Suprapubic skin (tissue), 4 donors: ENCODE measurements around the gene NEGR1. TPM values are rescaled to one million over a fixed set of nuclear protein-coding genes. Genes with fewer than 3 reads are reported as not detected.

ENCODE experiments used
- DNase-seq, 2 donors: peaks; one replicate each; pipeline ENCODE4 v3.0.0-alpha.2; 2019; ENCODE audit warnings: low spot score in 2 of 2
- H3K27ac ChIP-seq: fragments of 200-600 bp; sonication (generic); one replicate; pipeline ENCODE4 v1.5.1; 2019
- H3K27me3 ChIP-seq: fragments of 200-600 bp; sonication (generic); one replicate; pipeline ENCODE4 v1.5.1; 2019
- H3K36me3 ChIP-seq: fragments of 200-600 bp; sonication (generic); one replicate; pipeline ENCODE4 v1.5.1; 2019
- H3K4me1 ChIP-seq: fragments of 200-600 bp; sonication (generic); one replicate; pipeline ENCODE4 v1.5.1; 2019
- H3K4me3 ChIP-seq: fragments of 200-600 bp; sonication (generic); one replicate; pipeline ENCODE4 v1.5.1; 2019; ENCODE audit warnings: mild to moderate bottlenecking
- H3K9me3 ChIP-seq: fragments of 200-600 bp; sonication (generic); one replicate; pipeline ENCODE4 v1.5.1; 2019
- CTCF ChIP-seq, 2 donors: fragments of 200-600 bp in 1 of 2; fragments of 450-650 bp in 1 of 2; sonication (generic) in 1 of 2; IDR thresholded peaks; one replicate each; pipeline ENCODE4 v1.5.1; 2016 to 2019; ENCODE audit warnings: antibody characterized with exemption in 2 of 2, mild to moderate bottlenecking in 1 of 2, moderate library complexity in 1 of 2
- EP300 ChIP-seq: sonication (generic); formaldehyde crosslinking; IDR thresholded peaks from one replicate; pipeline ENCODE4 v1.6.1; 2017; ENCODE audit warnings: antibody characterized with exemption
- POLR2A ChIP-seq, 2 donors: fragments of 450-650 bp; IDR thresholded peaks; one replicate each; pipeline ENCODE4 v1.6.1; 2017; ENCODE audit warnings: antibody characterized with exemption in 2 of 2, mild to moderate bottlenecking in 2 of 2, moderate library complexity in 2 of 2
- POLR2AphosphoS5 ChIP-seq, 3 donors: sonication (generic); formaldehyde crosslinking; IDR thresholded peaks; one replicate each; pipeline ENCODE4 v1.6.1; 2017; ENCODE audit warnings: antibody characterized with exemption in 3 of 3
- WGBS: methylation state at CpG from one replicate; pipeline ENCODE4 v1.1.5; 2018; 5-methylcytosine and 5-hydroxymethylcytosine counted together
- total RNA-seq, 4 donors: library from RNA; depleted of rRNA; stranded (reverse); fragments of >200 nt; gene quantifications; one replicate each; pipeline ENCODE4 v1.1.0, GENCODE V29; 2016

Gene NEGR1
- total RNA-seq, 4 donors from 2014 or later: 3.0 to 9.9 (median 3.8) TPM

- DNase-seq: no peak
- Histone ChIP-seq H3K4me1 (no peaks in the 10 kb centered on the region), H3K4me3 (no peak overlapping the region), H3K36me3 (no peaks in the 10 kb centered on the region), H3K27me3 (no peaks in the 10 kb centered on the region), H3K9me3 (no peaks in the 10 kb centered on the region), H3K27ac (no peak overlapping the region)
- 86% methylated on average over 7 of the region's 7 CpGs for WGBS
- no peak for TF ChIP-seq CTCF (IDR thresholded peaks at IDR 0.05)
- TF ChIP-seq POLR2A (IDR thresholded peaks at IDR 0.05): no peak
- TF ChIP-seq EP300: no peak
- TF ChIP-seq POLR2AphosphoS5 (IDR thresholded peaks at IDR 0.05): no peak
These were observed 47.3 kb downstream of the NEGR1 start for GRCh38 chr1:72235062-72235461.

- TF ChIP-seq POLR2AphosphoS5 (IDR thresholded peaks at IDR 0.05): no peak
- no peak overlapping the region for H3K27ac ChIP-seq
- H3K4me1 ChIP-seq: no peaks in the 10 kb centered on the region
- H3K9me3 ChIP-seq: no peaks in the 10 kb centered on the region
- DNase-seq: no peak
- no peaks in the 10 kb centered on the region for H3K27me3 ChIP-seq
- no peak overlapping the region for H3K4me3 ChIP-seq
- WGBS: 47% methylated on average over 1 of the region's 1 CpG
- H3K36me3 ChIP-seq: no peaks in the 10 kb centered on the region
These were observed 51.6 kb downstream of the NEGR1 start for GRCh38 chr1:72230746-72231145.

GRCh38 chr1:72229893-72230292 is 52.4 kb downstream of the NEGR1 start:
- TF ChIP-seq POLR2A (IDR thresholded peaks at IDR 0.05) (no peak), CTCF (IDR thresholded peaks at IDR 0.05) (no peak), EP300 (no peak), POLR2AphosphoS5 (IDR thresholded peaks at IDR 0.05) (no peak)
- no peak for DNase-seq
- no peaks in the 10 kb centered on the region for H3K27me3 ChIP-seq
- no peaks in the 10 kb centered on the region for H3K4me1 ChIP-seq
- no peaks in the 10 kb centered on the region for H3K9me3 ChIP-seq
- no peaks in the 10 kb centered on the region for H3K36me3 ChIP-seq
- no peak overlapping the region for H3K4me3 ChIP-seq
- H3K27ac ChIP-seq: no peak overlapping the region

- Histone ChIP-seq H3K27ac (no peak overlapping the region), H3K36me3 (no peaks in the 10 kb centered on the region), H3K9me3 (no peaks in the 10 kb centered on the region), H3K27me3 (no peaks in the 10 kb centered on the region), H3K4me1 (no peaks in the 10 kb centered on the region), H3K4me3 (no peak overlapping the region)
- TF ChIP-seq POLR2A (IDR thresholded peaks at IDR 0.05) (no peak), CTCF (IDR thresholded peaks at IDR 0.05) (no peak), EP300 (no peak), POLR2AphosphoS5 (IDR thresholded peaks at IDR 0.05) (no peak)
- DNase-seq: no peak
- 79% methylated on average over 4 of the region's 4 CpGs for WGBS
These were observed 54.7 kb downstream of the NEGR1 start for GRCh38 chr1:72227667-72228066.

GRCh38 chr1:72224506-72224905 is 57.8 kb downstream of the NEGR1 start:
- whole genome bisulfite sequencing: 96% methylated on average over 3 of the region's 3 CpGs
- Histone ChIP-seq H3K4me1 (no peaks in the 10 kb centered on the region), H3K27me3 (no peaks in the 10 kb centered on the region), H3K36me3 (no peaks in the 10 kb centered on the region), H3K9me3 (no peaks in the 10 kb centered on the region), H3K4me3 (no peak overlapping the region), H3K27ac (no peak overlapping the region)
- no peak for DNase-seq
- TF ChIP-seq EP300: no peak
- no peak for TF ChIP-seq POLR2A (IDR thresholded peaks at IDR 0.05)
- TF ChIP-seq POLR2AphosphoS5 (IDR thresholded peaks at IDR 0.05): no peak
- TF ChIP-seq CTCF (IDR thresholded peaks at IDR 0.05): no peak

GRCh38 chr1:72221811-72222210 is 60.5 kb downstream of the NEGR1 start:
- no peaks in the 10 kb centered on the region for H3K4me1 ChIP-seq
- no peak for TF ChIP-seq CTCF (IDR thresholded peaks at IDR 0.05)
- no peak for TF ChIP-seq POLR2A (IDR thresholded peaks at IDR 0.05)
- no peak for TF ChIP-seq POLR2AphosphoS5 (IDR thresholded peaks at IDR 0.05)
- TF ChIP-seq EP300: no peak
- H3K4me3 ChIP-seq: no peak overlapping the region
- H3K27ac ChIP-seq: no peak overlapping the region
- H3K27me3 ChIP-seq: no peaks in the 10 kb centered on the region
- no peak for DNase-seq
- H3K36me3 ChIP-seq: no peaks in the 10 kb centered on the region
- H3K9me3 ChIP-seq: no peaks in the 10 kb centered on the region
- 100% methylated on average over 1 of the region's 1 CpG for WGBS
